Islet precursor cell (in vitro differentiated cells): ENCODE measurements around the gene FBN1.
A peak's percentile ranks its signal among the peaks of the same experiment; 100 is the strongest.

Experiments used
- DNase-seq: peaks from one replicate; pipeline ENCODE4 v3.0.0-alpha.2; 2018

Gene FBN1

DNA sequence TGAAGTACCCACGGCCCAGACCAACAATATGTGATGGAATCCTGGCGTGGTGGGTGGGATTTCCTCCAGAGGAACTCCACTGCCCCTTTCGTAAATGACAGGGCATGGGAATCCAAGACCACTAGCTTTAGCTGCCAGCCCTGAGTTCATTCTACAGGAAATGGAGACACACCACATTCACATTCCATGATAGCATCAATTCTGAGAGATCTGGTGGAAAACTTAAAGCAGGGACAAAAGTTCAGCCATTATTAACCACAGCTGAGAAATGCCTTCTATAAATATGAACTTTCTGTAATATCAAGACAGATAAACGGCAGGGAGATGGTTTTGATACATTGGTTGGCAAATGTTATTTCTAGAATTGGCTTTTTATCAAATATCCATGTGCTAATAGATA, 98.2 kb downstream of the FBN1 start:
- no peak for DNase-seq

DNA sequence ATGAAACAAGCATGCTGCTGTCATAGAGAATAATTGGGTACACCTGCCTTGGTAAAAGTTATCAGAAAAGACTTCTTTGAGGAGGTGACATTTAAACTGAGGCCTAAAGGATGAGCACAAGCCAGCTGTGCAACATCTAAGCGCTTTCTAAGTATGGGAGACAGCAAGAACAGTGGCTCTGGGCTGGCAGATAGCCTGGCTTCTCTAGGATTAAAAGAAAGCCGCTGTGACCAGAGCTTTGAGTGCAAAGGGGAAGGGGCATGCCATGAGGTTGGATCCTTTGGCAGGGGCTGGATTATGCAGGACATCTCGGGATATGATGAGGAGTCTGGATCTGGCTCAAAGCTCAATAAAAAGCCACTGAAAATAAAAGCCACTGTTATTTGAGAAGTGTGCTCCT, 99.2 kb downstream of the FBN1 start:
- no peak for DNase-seq

DNA sequence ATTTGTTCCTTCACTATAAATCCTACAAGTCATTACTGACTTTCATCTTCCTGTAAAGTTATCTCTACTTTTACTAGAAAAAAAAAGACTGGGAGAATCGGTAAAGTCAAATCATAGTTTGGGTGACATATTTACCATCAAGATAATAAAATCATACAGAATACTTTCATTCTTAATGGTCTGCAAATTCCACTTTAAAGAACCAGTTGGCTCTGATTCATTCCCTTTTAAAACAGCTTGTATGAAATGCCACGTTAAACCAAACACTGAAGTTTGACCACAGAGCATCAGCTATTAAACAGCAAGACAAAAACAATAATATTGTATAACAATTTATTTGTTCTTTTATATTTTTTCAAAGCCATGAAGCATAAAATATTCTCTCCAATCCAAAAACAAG, 100.7 kb downstream of the FBN1 start:
- DNase-seq: no peak

GRCh38 chr15:48541341-48542278, 103.9 kb downstream of the FBN1 start:
- DNase-seq: no peak

GRCh38 chr15:48540756-48541155, 104.8 kb downstream of the FBN1 start:
- DNase-seq: no peak

DNA sequence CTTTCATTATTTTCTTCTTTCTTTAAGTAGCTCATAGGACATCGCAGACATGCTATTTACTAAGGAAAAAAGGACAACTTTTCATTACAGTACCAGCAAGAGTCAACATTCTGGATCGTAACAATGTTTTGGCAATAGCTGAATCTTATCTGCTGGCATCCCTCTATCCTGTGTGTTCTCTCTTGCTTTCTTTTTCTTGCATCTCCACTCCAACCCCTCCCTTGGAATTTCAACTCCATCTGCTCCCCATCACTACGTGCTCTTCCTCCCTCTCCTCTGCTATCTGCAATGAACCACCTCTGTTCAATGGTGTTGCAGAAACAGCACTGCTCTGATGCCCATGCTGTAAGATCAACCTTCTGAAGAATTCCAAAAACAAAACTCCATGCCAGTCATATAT, 106.6 kb downstream of the FBN1 start:
- no peak for DNase-seq

DNA sequence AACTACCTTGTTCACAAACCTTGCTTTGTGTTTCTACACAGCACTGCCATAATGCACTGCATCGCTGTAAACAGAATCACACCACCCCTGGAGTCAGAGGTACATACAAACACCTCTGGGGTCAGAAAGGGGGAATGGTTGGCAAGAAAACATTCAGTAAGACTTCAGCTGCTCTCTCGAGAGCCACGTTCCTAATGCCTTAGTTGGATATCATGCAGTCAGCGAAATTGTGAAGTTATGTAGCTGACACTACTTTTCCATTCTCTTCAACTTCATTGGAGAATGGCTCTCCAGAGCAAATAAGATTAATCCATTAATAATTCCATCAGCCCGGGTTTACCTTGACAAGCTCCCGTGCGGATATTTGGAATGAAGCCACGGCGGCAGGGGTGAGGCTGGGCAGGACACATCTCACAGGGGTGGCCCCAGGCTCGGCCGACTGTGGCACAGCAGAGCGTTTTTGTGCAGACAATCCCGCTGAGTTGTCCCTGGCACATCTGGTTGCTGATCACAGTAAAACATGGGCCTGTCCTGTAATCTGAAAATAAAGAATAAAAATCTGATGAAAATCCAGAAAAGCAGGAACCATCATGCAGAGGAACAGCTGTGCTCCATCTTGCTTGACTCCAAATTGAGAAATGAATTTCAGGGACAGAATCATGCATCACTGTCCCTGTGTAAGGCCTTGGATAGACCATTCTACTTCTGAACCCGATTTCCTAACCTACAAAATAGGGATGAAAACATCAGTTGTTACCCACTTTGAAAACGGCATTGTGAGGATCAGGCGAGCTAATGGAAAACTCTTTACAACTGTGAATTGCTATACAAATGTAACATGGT, 108.0 kb downstream of the FBN1 start:
- DNase-seq: no peak

GRCh38 chr15:48536681-48537091, 108.8 kb downstream of the FBN1 start:
- no peak for DNase-seq

GRCh38 chr15:48533982-48534381, 111.5 kb downstream of the FBN1 start:
- no peak for DNase-seq

DNA sequence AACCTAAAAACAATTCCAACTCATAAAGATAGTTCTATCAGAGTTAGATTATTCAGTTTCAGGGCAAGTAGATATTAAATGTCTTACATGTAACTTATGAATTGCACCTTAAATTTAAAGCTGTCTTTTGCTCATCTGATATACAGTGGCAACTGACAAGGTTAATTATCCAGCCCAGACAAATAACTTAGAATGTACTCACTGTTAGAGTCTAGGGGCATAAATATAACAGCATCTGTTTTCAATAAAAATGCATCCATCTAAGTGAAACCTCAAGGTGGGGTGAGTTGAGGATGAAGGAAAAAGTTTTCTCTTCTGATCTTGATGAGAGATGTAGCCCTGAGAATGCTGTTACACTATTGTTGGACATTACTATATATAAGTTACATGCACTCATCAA, 112.6 kb downstream of the FBN1 start:
- no peak for DNase-seq

- DNase-seq: no peak
Measured at GRCh38 chr15:48530528-48530927, 115.0 kb downstream of the FBN1 start.

DNA sequence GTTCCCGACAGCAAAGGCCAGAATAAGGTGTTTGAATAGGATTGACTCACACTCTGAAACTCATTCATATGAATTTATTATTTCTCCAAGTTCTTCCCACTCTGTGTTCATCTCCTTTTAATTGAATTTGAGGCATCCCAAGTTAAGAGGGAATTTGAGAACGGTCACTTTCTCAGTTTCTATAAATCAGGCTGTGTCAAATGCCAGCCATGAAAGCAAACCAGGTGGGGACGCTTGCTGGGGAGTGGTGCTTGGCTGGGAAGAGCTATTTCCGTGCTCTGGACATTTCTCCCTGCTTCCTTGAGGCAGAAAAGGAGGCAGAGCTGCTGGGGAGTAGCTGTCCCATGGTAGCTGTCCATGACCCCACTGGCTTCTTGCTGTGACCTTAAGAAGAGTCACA, 116.6 kb downstream of the FBN1 start:
- no peak for DNase-seq

DNA sequence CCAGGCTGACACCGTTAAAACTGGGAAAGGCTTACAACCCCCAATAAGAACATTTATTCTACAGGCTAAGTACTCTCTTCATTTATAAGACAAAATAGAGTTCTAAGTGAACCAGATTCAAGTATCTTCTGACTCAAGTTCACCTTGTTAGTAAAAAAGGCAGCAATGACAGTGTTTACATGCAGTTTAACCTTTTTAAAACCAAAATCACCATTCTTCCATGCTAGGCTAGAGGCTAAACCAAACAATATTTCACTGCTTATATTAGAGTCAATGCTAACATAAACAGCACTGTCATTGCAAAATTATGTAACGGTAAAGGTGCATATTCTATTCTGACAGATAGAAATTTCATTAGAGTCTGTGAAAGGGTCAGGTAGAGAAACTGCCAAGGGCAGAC, 118.0 kb downstream of the FBN1 start:
- no peak for DNase-seq

GRCh38 chr15:48522911-48523310, 122.6 kb downstream of the FBN1 start:
- DNase-seq: no peak

DNA sequence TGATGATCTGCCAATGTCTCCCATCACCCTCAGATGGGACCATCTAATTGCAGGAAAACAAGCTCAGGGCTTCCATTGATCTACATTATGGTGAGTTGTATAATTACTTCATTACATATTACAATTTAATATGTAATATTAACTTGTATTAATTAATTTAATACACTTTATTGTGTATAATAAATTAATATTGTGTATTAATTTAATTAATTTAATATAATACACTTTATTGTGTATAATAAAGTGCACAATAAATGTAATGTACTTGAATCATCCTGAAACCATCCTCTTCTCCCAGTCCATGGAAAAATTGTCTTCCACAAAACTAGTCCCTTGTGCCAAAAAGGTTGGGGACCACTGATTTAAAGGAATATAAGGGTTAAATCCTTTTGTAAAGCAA, 123.4 kb downstream of the FBN1 start:
- DNase-seq: no peak

GRCh38 chr15:48520376-48521155, 124.9 kb downstream of the FBN1 start:
- peak; percentile 66 for DNase-seq

GRCh38 chr15:48516121-48516520, 129.4 kb downstream of the FBN1 start:
- no peak for DNase-seq

DNA sequence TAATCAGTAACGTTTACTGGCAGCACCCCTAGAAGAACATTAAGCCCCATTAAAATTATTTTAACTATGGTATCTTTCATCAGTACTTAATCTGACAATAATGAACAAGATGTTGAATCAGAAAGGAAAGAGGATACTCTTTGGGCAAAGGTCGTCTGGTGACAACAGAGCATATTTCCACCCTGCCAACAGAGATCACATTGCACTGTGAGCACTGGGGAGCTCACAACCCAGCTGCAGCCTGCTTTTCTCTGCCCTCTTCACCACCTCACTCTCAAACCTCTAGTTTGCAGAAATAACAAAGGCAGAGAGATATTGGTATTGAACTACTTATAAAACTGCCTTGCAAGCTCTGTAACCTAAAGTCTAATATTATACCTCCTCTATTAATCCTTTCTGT, 130.0 kb downstream of the FBN1 start:
- no peak for DNase-seq

DNA sequence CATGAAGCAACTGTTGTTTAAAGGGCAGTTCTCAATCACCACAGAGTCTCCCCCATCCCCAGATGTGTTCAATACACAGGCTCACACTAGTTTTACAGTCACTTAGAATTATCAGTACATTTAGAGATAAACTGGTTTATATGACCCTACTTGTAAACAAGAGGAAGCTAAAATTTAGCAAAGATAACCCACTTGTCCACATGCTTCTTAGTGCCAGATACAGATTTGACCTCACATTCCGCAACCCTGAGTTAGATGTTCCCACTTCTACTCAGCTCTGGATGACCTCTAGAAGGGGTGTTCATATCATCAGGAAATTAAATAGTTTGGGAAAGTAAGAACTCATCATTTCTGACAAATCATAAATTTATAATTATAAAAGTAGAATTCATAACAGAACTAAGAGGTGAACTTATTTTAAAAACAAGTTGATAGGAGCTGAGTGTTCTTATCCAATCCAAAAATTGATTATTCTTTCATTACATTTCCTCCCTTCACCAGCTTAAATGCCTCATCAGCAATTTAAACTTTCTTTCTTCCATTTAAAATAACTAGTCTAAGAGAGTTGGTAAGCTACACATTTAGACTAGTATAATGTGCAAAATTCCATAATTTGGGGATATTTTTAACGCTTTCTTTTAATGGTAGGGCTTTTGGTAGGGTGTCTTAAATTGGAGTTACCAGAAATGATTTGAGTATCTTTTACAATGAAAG, 131.2 kb downstream of the FBN1 start:
- no peak for DNase-seq

- DNase-seq: peak; percentile 75
Measured at GRCh38 chr15:48510976-48511375, 134.5 kb downstream of the FBN1 start.

- DNase-seq: peak; percentile 64
Measured at GRCh38 chr15:48507416-48508065, 138.0 kb downstream of the FBN1 start.

DNA sequence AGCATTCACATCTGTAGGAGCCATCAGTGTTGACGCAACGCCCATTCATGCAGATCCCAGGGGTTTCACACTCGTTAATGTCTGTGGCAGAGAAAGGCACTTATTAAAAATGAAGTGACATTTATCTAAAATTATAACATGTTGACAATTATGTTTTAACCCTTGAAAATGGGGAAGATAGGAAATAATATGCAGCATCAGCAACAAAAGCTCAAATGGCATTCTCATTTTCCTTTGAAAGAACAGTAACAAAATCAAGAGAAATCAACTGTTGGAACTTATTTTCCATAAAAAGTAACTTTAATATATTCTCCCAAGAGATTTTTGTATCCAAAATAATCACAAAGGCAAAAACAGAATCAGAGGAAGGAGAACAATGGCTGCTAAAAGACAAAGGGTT, 140.4 kb downstream of the FBN1 start:
- no peak for DNase-seq
